Eye (tissue), 1 donor: ENCODE results near the gene SEMA3F.
A peak's percentile ranks its signal among the peaks of the same experiment; 100 is the strongest.
"Not testable (repeated sequence)": the region's sequence is repeated elsewhere in the genome, so short reads cannot be mapped to it uniquely, and the experiment has no call there.

Source experiments
- DNase-seq: peaks from one replicate; pipeline ENCODE4 v3.0.0-alpha.2; 2015

SEMA3F gene

DNA sequence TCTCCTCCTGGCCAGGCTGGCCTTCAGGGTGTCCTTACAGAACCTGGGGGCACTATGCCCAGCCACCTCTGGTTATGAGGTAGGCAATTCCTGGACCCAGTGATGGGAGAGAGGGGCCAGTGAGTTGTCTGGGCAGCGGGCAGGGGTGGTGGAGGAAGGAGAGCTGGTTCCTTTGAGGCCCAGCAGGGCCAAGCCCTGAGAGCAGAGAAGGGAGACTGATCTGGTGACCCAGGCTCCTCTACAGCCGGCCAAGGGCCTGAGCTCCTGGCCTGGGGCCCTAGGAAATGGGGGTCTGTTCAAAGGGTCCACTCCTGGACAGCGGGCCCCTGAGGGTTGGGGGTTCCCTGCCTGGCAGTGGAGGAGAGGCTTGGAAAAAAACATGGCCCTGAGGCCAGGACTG is 57.8 kb downstream of the SEMA3F start:
- no peak for DNase-seq

DNA sequence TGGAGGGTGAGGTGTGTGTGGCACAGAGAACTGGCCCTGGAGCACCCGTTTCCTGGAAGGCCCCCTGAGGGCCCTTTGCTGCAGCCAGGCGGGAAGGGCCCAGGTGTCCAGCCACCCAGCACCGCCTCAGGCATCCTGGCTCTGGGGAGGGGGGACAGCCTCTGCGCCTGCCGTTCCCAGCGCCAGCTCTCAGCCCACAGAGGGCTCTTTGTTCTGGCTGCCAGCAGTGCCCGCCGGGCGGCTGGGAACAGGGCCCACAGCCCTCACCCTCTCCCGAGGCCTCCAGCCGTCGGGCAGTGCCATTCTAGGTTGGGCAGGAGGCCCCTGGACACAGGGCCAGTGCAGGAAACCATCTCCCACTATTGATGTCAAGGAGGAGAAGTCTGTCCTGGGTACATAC is 58.2 kb downstream of the SEMA3F start:
- no peak for DNase-seq

GRCh38 chr3:50214824-50215223 is 59.7 kb downstream of the SEMA3F start:
- DNase-seq: no peak

DNA sequence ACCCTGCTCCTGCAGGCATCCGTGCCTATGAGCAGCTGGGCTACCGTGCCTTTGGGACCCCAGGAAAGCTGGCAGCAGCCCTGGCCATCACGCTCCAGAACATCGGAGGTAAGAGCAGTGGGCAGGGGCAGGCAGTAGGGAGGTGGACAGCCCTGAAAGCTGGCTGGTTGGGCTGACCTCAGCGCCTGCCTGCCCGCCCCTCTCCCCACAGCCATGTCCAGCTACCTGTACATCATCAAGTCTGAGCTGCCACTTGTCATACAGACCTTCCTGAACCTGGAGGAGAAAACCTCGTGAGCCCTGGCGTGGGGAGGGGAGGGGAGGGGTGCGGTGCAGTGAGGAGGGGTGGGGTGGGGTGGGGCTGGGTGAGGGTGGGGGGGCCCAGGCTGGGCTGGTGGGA is 60.4 kb downstream of the SEMA3F start:
- no peak for DNase-seq

GRCh38 chr3:50217681-50218080 is 62.6 kb downstream of the SEMA3F start:
- no peak for DNase-seq

- no peak for DNase-seq
Observed at GRCh38 chr3:50218448-50218847, 63.3 kb downstream of the SEMA3F start.

GRCh38 chr3:50219285-50219684 is 64.2 kb downstream of the SEMA3F start:
- no peak for DNase-seq

GRCh38 chr3:50220109-50220508 is 65.0 kb downstream of the SEMA3F start:
- DNase-seq: no peak

GRCh38 chr3:50221051-50221410 is 65.9 kb downstream of the SEMA3F start:
- DNase-seq: no peak

DNA sequence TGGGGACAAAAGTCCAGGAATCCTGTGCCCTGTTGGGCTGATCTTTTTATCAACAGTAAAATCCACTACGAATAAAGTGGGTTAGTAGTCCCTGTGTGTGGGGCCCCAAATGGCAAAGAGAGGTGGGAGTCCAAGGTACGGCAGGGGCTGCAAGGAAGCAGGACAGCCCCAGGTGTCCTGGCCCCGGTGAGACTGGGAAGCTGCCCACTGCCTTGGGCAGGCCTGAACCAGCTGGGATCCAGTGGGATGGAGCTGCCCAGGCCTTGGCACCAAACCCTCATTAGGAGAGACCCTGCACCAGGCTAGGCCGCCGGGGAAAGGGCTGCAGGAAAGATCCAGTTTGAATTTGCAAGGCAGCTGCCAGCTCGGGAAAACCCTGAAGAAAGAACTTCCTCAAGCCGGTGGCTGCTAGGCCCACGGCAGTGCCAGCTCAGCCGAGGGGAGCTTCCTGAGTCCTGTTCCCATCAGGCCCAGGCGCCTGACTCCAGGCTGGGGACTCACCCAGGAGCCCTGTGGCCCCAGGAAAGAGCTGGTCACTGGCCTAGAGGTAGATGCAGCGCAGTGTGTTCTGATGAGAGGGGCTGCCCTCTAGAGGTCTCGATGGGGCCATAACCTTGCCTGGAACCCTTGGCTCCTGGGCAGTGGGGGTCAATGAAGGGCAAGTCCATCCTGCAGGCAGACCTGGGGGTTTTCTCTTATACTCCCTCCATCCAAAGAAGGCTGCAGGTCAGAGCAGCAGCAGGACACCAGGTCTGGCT is 66.5 kb downstream of the SEMA3F start:
- no peak for DNase-seq

DNA sequence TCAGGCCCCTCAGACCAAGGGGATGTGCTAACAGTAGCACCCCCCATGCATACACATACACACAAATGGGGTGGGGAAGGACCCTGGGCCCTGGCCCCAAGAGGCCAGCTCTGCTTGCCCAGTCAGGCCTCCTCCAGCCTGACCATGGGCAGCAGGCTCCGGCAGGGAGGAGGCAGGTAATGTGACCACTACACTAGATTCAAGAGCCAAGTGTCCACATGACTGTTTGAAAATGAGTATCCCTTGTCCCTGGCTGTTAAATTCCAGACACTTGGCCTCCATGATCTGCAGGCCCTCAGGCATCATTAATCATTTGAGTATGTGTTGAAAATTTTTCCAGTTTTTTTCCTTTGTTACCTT is 67.0 kb downstream of the SEMA3F start:
- no peak for DNase-seq

DNA sequence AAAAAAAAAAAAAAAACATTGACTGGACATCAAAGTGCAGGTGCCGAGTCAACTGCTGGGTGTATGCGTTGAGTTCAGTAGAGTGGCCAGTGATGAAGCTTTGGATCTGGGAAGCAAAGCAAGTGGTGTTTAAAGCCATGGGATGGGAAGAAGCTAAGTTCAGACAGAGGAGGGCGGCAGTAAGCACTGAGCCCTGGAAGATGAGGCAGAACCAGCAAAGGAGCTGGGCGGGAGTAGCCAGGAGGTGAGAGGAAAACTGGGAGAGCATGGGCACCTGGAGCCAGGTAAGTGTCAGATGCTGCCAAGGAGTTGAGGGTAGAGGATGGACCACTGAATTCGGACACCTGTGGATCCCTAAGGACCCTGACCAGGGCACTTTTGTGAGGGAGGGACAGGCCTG is 69.5 kb downstream of the SEMA3F start:
- no peak for DNase-seq

DNA sequence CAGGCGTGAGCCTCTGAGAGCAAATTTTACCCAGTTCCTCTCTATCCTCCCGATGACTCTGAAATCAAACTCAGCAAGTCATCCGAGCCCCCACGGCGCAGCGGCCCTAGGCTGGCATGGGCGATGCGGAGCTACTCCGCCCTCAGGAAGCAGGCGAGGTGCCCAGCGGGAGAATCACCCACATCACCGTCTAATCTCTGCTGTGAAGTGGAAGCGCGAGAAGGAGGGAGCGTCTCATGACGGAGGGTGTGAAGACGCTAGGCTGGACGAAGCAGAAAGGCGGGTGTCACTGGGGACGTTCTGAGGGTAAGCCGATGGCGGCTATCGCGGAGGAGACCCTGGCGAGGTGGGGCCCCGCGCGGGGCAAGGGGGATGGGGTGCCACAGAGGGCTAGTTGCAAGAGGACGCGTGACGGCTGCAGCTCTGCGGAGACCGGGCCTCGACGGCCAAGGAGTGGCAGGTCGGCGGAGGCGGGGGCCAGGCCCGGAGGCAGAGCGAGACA is 71.8 kb downstream of the SEMA3F start:
- peak; percentile 88 for DNase-seq

DNA sequence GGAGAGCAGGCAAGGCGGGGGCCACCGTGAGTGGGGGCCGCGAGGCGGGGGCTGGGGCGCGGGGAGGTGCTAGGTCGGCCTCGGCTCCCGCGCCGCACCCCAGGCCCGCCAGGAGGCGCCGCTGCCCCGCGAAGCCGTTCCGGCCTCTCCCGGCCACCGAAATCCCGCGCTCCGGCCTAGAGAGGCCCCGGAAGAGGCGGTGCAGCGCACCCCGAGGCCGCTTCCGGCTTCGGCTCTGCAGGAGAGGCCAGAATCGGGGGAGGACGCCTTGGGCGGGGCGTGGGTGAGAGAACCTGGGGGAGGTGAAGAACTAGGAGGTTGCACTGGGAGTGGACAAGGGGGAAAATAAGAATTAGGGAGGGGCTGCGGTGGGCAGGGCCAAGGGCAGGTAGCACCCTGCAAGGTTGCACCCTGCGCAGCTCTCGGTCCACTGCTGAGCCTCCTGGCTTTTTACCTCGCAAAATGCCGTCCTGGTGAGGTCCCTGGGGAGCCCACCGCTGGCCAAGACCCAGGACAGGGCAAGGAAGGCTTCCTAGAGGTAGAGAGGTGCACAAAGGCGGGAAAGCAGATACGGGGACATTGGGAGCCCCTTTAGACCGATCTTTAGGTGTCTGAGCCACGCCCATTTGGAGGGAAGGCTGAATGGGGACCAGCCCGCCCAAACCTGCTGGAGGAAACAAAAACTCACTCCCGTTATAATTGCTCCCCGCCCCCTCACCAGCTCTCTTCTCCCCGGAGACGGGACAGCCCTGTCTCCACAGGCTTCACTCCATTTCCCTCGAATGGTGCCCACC is 72.5 kb downstream of the SEMA3F start:
- DNase-seq: peak; percentile 96

- DNase-seq: not testable (repeated sequence)
Observed at GRCh38 chr3:50228184-50228763, 73.2 kb downstream of the SEMA3F start.

- no peak for DNase-seq
Observed at GRCh38 chr3:50229490-50229889, 74.4 kb downstream of the SEMA3F start.

DNA sequence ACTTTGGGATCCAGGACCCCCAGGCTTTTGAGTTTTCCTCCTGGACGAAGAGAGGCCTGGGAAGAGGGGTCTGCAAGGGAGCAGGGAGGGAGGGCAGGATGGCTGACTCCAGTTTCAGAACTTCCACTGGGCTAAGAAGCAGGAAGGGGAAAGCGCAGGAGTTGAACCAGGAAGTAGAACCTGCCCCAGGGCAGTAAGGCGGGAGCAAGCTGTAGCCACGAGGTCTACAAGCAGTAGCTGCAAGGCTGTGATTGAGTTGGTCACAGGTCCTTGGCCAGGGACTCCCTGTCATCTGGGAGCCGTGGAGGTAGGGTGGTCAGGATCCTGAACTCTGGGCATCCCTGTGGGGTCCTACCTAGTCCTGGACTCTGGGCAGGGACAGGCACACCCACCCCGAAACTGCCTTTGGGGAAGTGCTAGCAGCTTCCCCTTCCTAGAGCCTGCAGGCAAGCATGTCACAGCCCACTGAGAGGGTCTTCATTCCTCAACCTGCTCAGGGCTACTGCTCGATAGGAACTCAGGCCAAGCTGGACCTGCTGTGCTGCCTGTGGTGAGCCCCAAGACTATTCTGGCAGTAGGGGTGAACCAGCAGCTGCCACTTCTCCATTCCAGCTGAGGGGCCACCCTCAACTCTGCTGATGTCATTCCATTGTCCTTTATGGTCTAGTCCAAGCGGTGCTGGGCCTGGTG is 75.1 kb downstream of the SEMA3F start:
- DNase-seq: no peak

- DNase-seq: no peak
Observed at GRCh38 chr3:50230794-50231125, 75.6 kb downstream of the SEMA3F start.

DNA sequence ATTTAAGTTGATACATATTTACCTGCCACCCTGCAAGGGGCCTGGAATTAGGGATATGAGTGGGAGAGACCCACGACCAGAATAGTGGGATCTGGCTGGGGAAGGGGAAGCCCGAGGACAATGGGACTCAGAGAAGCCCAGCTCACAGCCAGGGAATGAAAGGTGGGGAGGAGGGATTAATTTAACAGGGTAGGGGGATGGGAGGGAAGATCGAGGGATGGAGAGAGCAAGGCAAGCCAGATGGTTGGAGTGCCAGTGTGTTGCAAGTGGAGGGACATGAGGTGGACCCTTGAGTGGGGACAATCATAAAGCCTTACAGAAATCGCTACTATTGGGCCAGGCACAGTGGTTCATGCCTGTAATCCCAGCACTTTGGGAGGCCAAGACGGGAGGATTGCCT is 76.5 kb downstream of the SEMA3F start:
- no peak for DNase-seq

- DNase-seq: no peak
Observed at GRCh38 chr3:50232303-50232702, 77.2 kb downstream of the SEMA3F start.

- peak; percentile 83 for DNase-seq
Observed at GRCh38 chr3:50233176-50233575, 78.1 kb downstream of the SEMA3F start.

DNA sequence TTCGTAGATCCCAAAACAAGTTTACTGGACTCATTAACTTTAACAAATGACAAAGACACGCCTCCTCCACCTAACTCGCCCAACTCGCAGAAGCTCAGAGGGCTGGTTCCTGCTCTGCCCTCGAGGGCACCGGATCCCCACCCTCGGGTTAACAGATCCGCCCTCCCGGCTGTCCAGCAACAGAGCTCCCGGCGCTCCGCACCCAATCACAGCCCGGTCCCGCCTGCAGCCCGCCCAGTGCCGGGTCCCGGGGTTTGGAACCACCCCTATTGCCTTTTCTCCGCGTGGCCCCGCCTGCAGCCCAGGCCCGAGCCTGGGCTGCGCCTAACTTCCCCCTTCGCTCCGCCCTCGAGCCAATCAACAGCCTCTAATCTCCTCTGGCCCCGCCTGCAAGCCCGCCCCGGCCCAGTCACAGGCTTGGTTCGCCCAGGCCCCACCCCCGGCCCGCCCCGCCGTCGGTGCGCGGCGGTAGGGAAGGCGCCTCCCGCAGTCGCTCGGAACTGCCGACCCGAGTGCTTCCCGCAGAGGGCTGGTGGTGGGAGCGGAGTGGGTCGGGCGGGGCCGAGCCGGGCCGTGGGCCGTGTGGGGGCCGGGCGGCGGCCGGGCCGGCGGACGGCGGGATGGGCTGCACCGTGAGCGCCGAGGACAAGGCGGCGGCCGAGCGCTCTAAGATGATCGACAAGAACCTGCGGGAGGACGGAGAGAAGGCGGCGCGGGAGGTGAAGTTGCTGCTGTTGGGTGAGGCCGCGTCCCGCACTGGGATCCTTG is 80.8 kb downstream of the SEMA3F start, which contains the start of gene GNAI2:
TSS of gene GNAI2 (plus strand) at position 489 of the 768 bp plus-strand sequence. CDS start at position 621, 132 bp downstream.
- DNase-seq: peak; percentile 99
